GM12801 (cell line): Measurements from ENCODE around the gene VPS35L.

Experiments
- CTCF ChIP-seq: IDR thresholded peaks from one replicate; pipeline ENCODE4 v1.5.1; 2011; ENCODE audit warnings: control low read depth; ENCODE audit not compliant: insufficient read length; ENCODE audit errors: extremely low read depth

The VPS35L gene

GRCh38 chr16:19524356-19524615, 31.2 kb upstream of the VPS35L start:
- no peak for TF ChIP-seq CTCF

GRCh38 chr16:19524616-19525384, 30.7 kb upstream of the VPS35L start:
- no peak for TF ChIP-seq CTCF

- TF ChIP-seq CTCF = no peak
These were observed 30.1 kb upstream of the VPS35L start for GRCh38 chr16:19525385-19525723.

GRCh38 chr16:19527161-19527560, 28.3 kb upstream of the VPS35L start:
- TF ChIP-seq CTCF = no peak

- no peak for TF ChIP-seq CTCF
These were observed 26.8 kb upstream of the VPS35L start for GRCh38 chr16:19528666-19529065.

- no peak for TF ChIP-seq CTCF
These were observed 22.9 kb upstream of the VPS35L start for GRCh38 chr16:19532601-19533000.

- no peak for TF ChIP-seq CTCF
These were observed 15.1 kb upstream of the VPS35L start for GRCh38 chr16:19540241-19540970.
